GM21367 (cell line): ENCODE results near the gene GPR61.

Experiments
- ATAC-seq: cut with Tn5 transposase; IDR thresholded peaks from one replicate; pipeline ENCODE4 v1.9.1; 2021; ENCODE audit not compliant: unreplicated experiment

The GPR61 gene

GRCh38 chr1:109508873-109509175, 30.8 kb upstream of the GPR61 start:
- no peak for ATAC-seq

- no peak for ATAC-seq
Measured at GRCh38 chr1:109509176-109510134, 30.2 kb upstream of the GPR61 start, which contains the start of gene AMIGO1. TSS of gene AMIGO1 (minus strand) at chr1:109509727. CDS start at chr1:109508912, 815 bp downstream.

- ATAC-seq = no peak
Measured at GRCh38 chr1:109513110-109513710, 26.5 kb upstream of the GPR61 start.

- no peak for ATAC-seq
Measured at GRCh38 chr1:109514846-109515245, 24.8 kb upstream of the GPR61 start.

DNA sequence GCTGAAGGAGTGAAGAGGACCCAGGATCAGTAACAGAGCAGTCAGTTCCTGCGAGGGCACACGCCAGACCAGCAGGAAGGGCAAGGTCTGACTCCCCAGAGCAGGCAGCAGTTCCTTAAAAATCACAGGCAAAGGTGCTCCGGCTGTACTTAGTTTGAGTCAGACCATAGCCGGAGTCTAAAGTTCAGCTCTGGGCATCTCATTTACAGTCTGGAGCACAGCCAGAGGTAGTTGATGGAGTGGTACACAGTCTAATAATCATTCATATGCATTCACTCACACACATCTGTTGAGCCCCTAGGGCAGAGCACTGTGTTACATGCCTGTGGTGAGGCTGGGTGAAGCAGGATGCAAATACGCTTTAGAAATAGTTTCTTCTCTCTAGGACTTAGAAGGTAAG, 22.8 kb upstream of the GPR61 start:
- no peak for ATAC-seq

GRCh38 chr1:109517337-109517736, 22.3 kb upstream of the GPR61 start:
- no peak for ATAC-seq

DNA sequence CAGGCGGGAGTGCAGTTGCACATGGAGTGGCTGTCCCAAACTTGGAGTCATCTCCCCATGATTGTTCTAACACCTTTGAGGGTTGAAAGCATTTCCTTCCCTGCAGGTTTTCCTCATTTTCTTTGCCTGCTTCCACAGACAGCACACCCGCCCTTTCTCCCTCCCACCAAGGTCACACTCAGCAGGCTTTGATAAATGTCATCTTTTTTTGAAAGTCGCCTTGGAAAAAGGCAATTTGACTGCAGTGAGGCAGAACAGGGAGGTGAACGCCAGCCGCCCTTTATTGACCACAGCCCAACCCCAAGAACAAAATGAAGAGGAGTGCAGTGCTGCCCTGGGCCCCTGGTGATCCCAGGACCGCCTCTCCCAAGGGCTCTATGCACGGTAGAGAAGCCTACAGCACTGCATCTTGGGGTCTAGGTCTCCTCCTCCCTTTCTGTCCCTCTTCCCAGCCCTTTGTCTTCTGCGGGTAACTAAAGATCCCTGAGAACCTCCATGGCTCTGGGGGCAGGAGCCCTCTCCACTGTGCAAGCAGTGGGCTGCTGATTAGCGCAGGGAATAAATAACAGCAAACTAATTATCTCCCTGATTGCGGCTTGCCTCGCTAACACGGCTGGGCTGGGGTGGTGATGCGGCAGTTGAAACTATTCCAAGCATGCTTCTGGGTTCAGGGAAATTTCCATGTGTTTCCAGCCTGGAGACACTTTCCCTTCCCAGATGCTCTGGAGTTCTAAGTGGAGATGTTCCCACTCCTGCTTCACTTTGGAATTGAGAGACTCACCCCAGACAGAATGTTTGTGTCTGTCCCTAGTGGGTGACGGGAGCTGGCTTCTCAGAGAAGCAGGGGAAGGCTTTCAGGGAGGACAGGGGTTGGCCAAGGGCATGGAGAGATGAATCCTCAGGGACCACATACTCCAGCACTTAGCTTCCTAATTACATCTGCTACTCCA, 18.4 kb upstream of the GPR61 start:
- no peak for ATAC-seq

- ATAC-seq = no peak
Measured at GRCh38 chr1:109522026-109522425, 17.6 kb upstream of the GPR61 start.

GRCh38 chr1:109523706-109524105, 16.0 kb upstream of the GPR61 start:
- no peak for ATAC-seq

GRCh38 chr1:109527098-109527811, 12.4 kb upstream of the GPR61 start:
- ATAC-seq = no peak

GRCh38 chr1:109527846-109528695, 11.6 kb upstream of the GPR61 start:
- ATAC-seq = no peak

GRCh38 chr1:109528712-109529111, 11.0 kb upstream of the GPR61 start:
- ATAC-seq = no peak

GRCh38 chr1:109529881-109530456, 9.7 kb upstream of the GPR61 start:
- no peak for ATAC-seq

- ATAC-seq = no peak
Measured at GRCh38 chr1:109530457-109531087, 9.1 kb upstream of the GPR61 start.

- no peak for ATAC-seq
Measured at GRCh38 chr1:109531380-109531779, 8.3 kb upstream of the GPR61 start.

DNA sequence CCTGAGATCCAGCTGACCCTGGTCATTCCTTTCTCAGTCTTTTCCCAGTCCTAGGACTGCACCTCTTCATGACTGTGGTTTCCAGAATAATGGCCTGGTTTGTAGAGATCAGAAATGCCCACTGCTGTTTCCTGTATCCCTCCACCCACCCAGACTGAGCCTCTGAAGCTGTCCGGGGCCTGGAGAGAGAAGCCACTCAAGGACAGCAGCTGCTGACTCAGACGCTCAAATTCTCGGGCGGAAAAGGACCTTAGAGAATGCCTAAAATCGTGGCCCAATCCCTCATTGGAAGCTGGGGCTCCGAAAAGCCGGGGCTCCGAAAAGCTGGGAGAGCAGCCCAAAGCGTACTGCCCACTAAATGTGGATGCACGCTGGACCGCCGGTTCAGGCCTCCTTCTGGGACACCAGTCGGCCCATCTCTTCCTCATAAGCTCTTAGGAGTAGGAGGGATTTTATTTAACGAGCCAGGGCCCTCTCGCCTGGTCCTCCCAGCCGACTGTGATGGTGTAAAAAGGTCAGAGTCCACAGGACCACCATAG, 7.8 kb upstream of the GPR61 start:
- ATAC-seq = no peak

GRCh38 chr1:109532365-109533136, 7.1 kb upstream of the GPR61 start:
- ATAC-seq = peak; percentile 60

DNA sequence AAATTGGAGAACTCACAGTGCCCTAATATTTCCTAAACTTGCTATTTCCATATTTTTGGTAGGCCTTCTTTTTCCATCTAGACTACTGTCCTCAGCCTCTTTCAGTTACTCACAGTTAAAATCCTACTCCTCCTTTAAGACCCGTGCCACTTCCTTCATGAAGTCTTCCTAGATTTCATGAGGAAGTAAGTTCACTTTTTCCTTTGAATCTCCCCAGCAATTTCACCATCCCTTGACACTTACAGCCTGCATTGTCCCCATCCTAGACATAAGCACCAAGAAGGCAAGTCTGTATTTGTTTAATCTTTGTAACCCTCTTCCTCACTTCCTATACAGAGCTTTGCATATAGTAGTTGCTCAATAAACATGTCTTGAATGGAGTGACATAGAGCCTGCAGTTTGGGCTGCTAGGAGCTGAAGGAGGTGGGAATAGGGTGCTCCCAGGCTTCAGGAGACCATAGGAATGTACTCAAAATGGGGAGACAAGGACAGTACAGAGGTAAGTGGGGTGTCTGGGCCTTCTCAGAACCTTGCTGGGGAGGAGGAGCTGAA, 5.3 kb upstream of the GPR61 start:
- no peak for ATAC-seq
